NCI-H1694 (cell line): ENCODE results near the gene TMEM131L.

Source experiments
- DNase-seq: peaks from one replicate; lab custom pipeline; 2025; lab: John Stamatoyannopoulos, UW

TMEM131L gene

DNA sequence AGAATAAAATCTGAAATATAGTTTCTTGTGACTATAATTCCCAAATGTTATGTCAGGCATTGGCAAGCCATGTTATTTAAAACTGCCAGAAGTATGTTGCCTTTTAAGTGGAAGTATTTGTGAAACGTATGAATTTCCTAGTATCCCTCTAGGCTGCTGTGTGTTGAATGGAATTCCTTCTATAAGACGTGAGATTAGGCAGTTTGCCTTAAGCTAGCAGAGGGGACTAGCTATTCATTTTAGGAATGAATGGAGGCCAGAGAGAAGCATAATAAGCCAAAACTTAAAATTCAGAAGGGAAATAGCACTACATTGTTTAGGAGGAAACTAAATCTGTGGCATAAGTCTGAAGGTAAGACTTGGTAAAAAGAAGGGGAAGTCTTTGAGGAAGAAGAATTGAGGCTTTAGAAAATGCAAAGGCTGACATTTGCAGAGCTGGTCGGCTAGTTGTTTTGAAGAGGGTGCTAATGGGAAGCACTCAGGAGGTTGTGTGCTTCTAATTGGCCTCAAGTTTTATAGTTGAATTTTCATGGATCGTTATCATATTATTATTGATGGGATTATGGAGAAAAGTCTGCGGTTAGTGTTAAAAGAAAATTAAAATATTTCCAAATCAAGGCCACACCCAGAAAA is 57.1 kb downstream of the TMEM131L start:
- no peak for DNase-seq

DNA sequence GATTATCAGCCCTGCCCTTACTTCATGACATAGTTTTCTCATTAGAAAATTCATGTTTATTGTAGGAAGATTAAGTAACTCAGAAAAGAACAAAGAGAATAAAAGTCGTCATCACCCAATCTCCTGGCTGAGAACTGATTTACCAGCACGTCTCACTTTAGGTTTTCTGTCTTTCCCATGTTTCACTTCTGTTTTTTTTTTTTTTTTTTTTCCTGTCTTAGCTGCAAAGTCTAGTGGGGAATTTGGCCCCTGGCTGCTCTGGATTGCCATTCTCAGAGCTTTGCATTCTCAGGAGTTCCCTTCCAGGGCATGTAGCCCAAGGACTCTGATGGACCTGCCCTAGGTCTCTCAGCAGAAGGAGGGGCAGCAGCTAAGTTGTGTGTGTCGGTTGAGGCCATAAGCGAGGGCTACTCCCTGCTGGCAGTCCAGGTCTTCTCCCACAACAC is 57.8 kb downstream of the TMEM131L start:
- no peak for DNase-seq

DNA sequence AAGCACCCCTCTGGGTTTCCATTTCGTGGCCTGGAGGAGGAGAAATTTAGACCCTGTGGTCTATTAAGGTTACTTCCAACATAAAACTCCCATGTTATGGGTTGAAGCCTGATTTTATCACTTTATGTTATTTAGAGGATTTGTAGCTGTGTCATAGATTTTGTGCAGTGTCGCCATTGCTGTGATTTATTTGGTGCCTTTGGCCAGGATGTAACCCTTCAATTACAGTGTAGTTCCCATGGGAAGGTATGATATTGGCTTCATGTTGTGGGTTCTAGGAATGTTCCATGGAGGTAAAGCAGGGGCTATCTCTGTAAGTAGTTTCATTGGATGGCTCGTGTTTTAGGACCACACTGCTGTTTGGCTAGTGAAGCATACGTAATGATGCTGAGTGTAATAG is 58.5 kb downstream of the TMEM131L start:
- no peak for DNase-seq

DNA sequence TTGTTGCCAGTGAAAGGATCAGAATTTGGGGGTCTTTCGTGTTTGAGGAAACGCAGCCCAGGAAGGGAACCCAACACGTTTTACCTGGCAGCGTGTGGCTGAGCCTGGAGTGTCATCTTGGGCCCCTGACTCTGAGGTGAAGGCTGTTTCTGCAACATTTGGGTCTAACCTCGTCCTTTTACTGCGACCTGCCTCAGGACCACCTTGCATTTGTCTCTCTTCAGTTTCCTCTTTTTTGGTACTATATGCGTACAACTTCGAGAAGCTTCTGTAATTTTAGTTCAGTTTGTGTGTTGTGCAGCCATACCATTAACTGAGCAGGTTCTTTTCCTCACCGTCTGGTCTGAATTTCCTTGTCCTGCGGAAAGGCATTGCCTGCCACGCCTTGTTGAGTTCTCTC is 61.5 kb downstream of the TMEM131L start:
- DNase-seq: no peak

DNA sequence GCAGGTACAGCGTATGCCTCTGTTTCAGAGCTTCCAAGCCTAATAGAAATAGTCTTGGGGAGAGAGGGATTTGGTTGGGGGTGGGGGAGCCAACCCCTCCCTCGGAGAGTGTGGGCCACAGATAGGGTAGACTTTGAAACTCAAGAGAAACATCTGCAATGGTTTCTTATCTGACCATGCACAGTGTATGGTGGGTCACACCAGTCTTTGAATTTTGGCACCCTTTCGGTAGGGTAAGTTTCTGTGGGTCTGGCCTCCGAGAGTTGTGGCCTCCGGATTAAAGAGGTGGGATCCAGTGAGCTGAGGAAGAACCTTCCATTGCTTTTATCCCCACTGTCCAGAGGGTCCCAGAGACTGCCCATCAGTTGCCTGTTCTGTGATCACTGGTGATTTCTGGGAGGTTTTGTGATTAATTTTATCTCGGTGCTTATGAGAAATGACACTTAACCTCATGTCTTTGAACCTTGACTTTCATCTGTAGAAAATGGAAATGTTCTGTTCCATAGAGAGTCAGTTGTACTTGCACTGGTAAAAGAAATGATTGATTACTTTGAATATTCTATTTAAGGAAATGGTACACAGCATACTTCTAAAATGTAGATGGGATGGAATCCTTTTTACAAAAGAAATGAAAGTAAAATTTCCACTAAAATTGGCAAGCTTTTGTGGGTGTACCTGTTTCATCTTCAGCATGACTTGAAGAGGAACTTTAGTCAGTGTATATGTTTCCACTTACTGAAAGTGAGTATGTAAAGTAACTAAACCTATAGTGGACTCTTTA is 62.7 kb downstream of the TMEM131L start:
- DNase-seq: no peak

DNA sequence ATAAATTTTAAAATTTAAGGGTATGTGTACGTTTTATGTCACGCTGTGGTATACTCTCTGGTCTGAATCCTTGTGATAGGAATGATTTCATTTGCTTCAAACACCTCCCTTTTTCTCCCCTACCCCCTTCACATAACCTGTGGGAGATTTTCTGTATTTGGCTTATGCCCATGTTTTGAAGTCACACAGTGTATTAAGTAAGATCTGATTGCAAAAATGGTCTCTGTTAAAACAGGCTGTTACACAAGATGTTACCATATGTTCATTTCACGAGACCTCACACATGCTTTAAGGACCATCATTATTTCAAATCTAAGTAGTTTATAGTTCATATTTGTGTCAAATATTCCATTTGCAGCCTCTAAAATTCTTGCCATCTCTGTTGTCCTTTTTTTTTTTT is 63.5 kb downstream of the TMEM131L start:
- peak; percentile 35 for DNase-seq

DNA sequence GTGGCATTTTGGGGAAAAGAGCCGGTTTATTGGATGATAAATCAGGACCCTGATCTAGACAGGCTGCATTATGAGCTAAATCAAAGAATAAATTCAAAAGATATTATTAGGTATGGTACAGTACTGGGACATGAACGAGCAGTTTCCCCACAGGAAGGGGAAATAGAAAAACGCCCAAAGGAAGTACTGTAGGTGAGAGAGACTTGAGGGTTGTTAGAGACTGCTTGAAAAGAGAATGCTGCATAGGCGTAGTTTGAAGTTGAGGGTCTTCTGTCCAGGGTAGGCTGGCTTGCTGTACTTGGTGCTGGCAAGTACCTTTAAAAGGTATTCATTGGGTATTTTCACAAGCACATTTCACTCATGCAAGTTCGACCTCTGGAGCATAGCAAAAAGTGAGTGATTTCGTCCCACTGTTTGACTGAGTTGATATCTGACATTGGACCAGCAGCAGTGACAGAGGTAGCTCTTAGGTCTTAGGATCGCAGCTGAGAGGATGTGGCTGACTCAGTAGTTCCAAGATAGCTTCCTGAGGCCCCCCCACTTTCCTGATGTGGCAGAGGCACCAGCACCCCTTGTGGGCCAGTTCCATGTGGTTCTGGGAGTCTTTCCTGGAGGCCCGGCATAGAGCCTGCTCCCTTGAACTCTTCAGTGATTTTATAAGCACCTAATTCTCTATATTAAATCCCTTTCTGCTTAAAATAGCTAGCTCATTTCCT is 64.3 kb downstream of the TMEM131L start:
- DNase-seq: no peak

DNA sequence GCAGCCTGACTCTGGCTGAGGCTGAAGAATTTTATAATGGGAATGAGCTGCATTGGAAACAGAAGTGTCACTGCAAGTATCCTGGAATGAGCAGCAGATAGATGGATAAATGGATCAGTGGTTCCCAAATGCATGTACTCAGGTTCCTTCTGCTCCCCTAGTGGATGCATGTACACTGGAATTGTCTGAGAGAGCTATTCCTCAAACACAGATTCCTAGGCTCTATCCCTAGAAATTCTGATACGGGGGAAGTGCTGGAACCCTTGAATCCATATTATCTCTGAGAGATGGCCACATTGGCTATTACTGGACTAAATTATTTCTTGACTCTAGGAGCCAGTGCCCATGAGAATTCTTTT is 64.8 kb downstream of the TMEM131L start:
- peak; percentile 45 for DNase-seq

DNA sequence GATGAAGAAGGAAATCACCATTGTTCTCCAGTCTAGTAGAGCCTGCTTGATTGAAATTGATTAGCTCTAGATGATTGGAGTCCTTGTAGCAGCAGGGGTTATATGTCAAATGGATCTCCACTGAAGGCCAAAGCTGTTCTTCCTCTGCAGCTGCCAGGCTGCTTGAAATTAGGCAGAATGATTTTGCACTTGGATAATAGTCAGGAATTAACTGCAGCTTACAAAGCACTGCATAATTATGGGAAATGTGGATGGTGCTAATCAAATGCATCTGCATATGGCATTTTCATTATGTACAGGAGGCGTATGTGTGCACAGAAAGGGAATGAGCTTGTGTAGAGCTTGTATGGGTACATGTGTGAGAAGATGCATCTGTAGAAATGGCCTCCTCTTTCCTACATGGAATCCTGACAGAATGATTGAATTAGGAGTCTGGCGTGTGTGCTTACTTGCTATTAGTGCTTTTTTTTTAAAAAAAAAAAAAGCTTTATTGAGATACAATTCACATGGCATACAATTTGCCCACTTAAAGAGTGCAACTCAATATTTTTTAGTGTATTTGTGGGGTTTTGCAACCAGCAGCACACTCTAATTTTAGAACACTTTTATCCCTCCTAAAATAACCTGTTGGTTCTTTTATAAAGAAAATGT is 65.9 kb downstream of the TMEM131L start:
- peak; percentile 24 for DNase-seq

DNA sequence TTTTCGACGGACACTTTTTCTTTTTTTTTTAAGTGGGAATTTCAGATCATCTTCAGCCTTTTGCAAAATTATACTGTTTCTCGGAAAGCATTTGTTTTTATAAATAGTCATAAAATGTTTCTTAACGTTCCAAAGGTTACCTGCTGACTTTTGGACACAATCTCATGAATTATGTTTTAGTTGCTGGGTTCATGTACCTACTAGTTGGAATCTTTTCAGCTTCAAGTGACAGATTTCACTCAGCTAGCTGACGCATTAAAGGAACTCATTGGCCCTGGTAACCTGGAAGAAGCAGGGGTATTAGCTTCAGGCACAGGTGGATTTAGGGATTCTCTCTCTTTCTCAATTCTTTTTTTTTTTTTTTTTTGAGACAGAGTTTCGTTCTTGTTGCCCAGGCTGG is 66.5 kb downstream of the TMEM131L start:
- DNase-seq: no peak

DNA sequence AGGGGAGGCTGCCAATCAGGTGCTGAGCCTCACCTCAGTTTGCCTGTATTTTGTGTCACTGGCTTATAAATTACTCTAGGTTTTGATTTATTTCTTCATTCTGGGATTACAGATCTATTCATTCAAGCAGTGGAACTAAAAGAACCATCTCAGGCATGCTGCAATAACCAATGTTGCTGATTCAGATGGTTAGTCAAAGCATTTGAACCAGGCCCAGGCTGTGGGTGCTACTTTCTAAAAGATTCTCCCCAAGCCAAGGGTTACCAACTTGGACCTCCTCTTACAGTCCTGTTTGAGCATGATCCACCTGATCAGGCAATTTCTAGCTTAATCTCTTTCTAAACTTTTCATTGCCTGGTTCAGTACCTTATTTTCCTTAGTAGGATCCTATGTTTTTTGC is 67.2 kb downstream of the TMEM131L start:
- DNase-seq: no peak

DNA sequence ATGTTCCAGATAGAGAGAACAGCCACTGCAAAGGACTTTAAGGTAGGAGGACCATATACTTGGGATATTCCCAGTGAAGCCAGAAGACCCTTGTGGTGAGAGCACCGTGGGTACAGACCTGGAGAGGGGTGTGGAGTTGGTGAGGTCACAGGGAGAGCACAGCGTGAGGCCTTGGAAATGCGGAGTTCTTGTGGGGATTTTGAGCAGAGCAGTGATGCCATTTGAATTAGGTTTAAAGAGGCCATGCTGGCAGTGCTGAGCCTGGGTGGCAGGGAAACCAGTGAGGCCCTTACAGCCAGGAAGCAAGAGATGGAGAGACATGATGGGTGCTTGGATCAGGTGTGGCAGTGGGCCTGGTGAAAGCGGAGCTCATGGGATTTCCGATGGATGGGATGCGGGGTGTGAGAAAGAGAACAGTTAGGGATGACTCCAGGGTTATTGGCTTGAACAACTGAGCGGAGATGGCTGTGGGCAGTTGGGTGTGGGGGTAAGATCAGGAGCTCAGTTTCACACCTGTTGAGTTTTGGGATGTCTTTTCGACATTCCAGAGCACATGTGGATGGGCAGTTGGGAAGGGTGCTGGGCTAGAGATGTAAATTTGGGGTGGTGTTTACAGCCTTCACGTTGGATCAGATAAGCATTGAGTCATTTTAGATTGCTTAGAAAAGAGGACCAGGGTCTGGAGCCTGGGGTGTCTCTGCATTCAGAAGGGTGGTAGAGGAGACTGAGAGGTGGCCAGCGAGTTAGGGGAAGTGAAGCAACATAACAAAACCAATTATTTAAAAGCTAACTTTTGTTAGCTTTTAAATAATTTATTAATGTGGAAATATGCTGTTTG is 68.9 kb downstream of the TMEM131L start:
- no peak for DNase-seq

DNA sequence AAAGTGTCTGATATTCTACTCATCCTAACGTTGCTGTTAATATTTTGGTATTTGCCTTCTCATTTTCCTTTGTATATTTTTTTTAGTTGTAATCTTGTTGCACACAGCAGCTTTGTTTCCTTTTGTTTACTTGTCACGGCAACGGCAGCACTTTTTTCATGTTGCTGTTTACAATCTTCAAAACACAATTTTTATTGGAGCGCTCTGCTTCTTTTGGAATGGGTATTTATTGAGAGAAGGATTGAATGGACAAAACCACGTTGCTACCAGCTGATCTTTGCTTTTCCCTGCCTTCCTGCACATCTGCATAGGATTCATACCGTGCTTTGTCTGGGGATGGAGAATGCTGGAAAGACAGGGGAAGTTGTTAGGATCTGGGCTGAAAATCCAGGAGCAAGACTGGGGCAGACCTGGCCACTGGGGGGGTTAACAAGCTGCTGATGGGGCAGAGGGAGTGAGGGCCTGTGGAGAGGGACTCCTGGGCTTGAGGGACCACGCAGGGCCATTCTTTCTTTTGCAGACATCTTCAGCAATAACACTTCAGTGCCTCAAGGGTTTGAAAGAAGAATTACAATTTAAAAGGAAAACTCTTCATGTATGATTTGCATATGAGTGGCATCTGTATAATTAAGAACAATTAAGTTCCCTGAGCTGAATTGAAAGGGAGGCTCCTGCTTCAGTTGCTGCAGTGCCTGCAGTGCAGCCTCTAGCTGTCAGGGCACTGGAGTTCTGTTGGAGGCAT is 69.8 kb downstream of the TMEM131L start:
- DNase-seq: no peak

DNA sequence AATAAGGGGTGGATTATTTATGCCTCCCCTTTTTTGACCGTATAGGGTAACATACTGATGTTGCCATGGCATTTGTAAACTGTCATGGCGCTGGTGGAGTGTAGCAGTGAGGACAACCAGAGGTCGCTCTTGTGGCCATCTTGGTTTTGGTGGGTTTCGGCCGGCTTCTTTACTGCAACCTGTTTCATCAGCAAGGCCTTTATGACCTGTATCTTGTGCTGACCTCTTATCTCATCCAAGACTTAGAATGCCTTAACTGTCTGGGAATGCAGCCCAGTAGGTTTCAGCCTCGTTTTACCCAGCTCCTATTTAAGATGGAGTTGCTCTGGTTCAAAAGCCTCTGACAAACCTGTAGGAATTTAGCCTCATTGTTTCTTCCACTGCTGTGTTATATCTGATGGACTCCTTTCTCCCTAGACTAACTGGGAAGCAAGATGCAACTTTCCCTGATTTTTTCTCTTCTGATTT is 71.4 kb downstream of the TMEM131L start:
- DNase-seq: no peak

DNA sequence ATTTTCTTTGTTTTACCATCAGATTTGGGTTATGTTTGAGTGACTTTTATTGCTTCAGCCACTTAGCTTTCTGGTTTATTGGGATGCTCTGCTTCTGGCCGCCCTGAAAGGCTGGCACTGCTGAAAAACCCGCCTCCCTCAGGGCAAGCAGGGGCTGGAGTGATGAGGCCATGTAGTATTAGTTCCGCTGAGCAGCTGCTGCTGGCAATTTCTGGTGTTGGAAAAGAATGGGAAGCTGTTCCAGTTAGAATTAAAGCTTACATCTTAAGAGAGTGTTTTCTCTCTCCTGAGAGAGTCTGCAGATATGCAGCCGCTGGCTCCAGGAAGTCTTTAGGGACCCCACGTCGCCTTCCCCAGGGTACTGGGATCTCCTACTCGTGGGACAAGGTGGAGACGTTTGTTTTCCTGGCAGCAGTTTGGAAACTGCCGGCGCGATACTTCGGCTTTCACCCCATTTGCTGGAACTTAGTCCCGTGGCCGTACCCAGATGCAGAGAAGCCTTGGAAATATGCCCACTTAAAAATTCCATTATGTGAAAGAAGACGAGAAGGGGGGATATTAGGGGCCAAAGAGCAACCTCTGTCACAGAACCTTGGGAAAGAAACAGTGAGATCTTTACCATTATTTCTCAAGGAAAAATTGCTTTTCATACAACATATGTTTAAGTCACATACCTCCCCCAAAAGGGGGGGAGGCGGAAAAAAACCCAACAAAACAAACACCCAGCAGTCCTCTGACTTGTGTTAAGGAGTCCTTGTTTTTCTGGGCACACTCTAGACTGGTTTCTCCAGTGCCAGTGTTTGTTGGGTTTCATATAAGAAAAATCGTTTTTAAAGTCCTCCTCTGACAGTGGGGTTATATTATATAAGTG is 72.6 kb downstream of the TMEM131L start:
- peak; percentile 15 for DNase-seq

DNA sequence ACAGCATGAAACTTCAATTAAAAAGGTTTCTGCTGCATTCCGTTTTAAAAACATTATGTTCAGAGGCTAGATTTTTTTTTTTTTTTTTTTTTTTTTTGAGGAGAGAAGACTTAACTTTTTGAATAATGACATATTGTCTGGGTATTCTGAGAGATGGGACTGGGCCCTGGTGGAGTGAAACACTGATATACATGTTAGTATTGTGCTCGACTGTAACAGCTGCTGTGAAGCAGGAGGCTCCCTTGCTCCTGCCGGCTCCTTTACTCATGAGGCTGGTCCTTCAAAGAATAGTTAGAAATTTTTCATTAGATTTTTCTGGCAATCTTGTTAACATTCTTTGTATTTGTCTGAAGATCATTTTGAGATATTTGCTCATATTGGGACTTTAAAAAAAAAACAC is 73.3 kb downstream of the TMEM131L start:
- DNase-seq: no peak

DNA sequence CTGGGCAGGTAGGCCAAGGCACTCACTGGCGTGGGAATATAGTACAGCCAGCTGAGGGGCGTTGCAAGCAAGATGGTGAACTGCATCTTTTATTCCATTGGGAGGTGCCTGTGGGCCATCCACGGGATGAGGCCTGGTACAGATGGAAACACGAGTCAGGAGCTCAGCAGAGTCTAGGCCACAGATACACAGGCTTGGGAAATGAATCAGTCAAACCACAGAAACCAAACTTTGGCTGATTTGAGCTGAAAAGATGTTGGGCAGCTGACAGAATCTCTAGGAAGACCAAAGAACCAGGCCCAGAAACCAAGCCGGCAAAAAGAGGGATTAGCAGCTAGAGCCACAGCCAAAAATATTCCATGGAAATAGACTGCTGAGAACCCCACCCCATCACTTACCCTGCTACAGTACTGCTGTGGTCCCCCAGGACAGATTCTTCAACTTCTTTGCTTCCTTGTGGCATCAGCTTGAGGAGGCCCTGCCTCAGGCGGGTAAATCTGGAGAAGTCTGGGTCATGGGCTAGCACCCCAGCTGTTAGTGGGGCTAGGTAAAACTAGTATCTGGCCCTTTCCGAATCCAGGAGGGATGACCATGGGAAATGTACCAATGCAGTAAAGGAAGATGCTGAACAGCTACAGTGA is 75.4 kb downstream of the TMEM131L start:
- no peak for DNase-seq

DNA sequence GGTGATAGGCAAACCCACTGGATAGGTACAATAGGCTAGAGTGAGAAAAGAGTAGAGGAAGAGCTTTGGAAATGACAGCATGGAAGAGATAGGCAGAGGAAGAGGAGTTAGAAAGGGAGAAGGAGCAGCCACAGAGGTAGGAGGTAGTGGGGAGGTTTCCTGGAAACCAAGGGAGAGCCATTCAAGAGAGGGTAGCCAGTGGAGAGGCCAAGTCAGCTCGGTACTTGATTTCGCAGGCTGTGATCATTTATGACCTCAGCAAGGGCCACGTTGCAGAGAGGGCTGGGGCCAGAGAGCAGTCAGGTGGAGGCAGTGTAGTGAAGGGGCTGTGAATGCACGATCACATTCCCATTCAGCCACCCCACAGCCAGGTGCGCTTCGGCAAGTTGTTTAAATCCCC is 76.0 kb downstream of the TMEM131L start:
- DNase-seq: no peak

DNA sequence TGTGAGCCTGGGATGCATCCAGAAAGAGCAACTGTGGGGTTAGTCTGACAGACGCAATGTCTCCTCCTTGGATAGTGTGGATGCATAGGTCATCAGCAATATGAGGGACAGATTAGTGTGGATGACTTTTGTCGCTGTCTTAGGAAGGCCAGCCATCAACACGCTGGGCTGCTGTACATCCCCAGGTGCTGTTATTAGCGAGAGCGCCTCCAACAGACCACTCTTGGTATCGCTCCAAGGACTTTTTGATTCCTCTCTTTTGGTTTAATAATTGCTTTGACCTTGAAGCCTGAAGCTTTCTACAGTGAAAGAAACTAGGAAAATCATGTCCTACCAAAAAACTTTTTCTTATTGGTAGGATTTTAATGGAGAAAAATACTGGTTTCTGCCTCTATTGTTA is 76.7 kb downstream of the TMEM131L start:
- no peak for DNase-seq
